PC-3 (cell line): ENCODE data around the gene TEX44. TPM values are rescaled to one million over a fixed set of nuclear protein-coding genes. Genes with fewer than 3 reads are reported as not detected.

ENCODE experiments used
- ATAC-seq: fragments of 200-7000 bp; cut with Tn5 transposase; 2 replicates; pipeline ENCODE4 v1.9.1; 2020; ENCODE audit warnings: mild to moderate bottlenecking, moderate library complexity
- BruUV-seq: library from RNA; stranded (reverse); fragments of 400-500 nt; replicated peaks from 2 replicates; lab custom pipeline; 2021; lab: Mats Ljungman, UMichigan
- CTCF ChIA-PET: fragments of 300-600 bp; sonication (Branson Sonifier 250); formaldehyde crosslinking; loops from one replicate; lab custom pipeline; 2022; ENCODE audit warnings: antibody characterized with exemption; lab: Charles Lee
- POLR2A ChIA-PET: fragments of 300-600 bp; sonication (Branson Sonifier 250); formaldehyde crosslinking; loops from one replicate; lab custom pipeline; 2022; ENCODE audit warnings: antibody characterized with exemption; ENCODE audit not compliant: unreplicated experiment; lab: Charles Lee
- DNase-seq: peaks from one replicate; pipeline ENCODE4 v3.0.0-alpha.2; 2015
- H2AFZ ChIP-seq: fragments of 300-600 bp; sonication (generic); 2 replicates; pipeline ENCODE4 v1.6.0; 2016; ENCODE audit warnings: antibody characterized with exemption, low read length
- H3F3A ChIP-seq: fragments of 300-600 bp; sonication (generic); one replicate; pipeline ENCODE4 v1.6.0; 2017; ENCODE audit warnings: antibody characterized with exemption, low read length, control low read depth, mild to moderate bottlenecking; ENCODE audit not compliant: unreplicated experiment
- H3K27ac ChIP-seq: fragments of 300-600 bp; sonication (generic); 2 replicates; pipeline ENCODE4 v1.5.1; 2016; ENCODE audit warnings: mild to moderate bottlenecking, low read length
- H3K27me3 ChIP-seq: fragments of 300-600 bp; sonication (generic); 2 replicates; pipeline ENCODE4 v1.6.1; 2016; ENCODE audit warnings: low read length, mixed read lengths
- H3K36me3 ChIP-seq: fragments of 300-600 bp; sonication (generic); 2 replicates; pipeline ENCODE4 v1.6.1; 2016; ENCODE audit warnings: low read depth, mixed run types, low read length, mixed read lengths
- H3K4me1 ChIP-seq: fragments of 300-600 bp; sonication (generic); 2 replicates; pipeline ENCODE4 v1.5.1; 2016; ENCODE audit warnings: low read length; ENCODE audit not compliant: insufficient read depth
- H3K4me2 ChIP-seq: fragments of 300-600 bp; sonication (generic); 2 replicates; pipeline ENCODE4 v1.6.0; 2016; ENCODE audit warnings: low read length
- H3K4me3 ChIP-seq: fragments of 300-600 bp; sonication (generic); 2 replicates; pipeline ENCODE4 v1.5.1; 2016; ENCODE audit warnings: mild to moderate bottlenecking, low read length, mixed read lengths
- H3K79me2 ChIP-seq: fragments of 300-600 bp; sonication (generic); 2 replicates; pipeline ENCODE4 v1.6.1; 2017; ENCODE audit warnings: low read length, mixed read lengths
- H3K9ac ChIP-seq: fragments of 300-600 bp; sonication (generic); 2 replicates; pipeline ENCODE4 v1.6.0; 2016; ENCODE audit warnings: mild to moderate bottlenecking, low read length
- H3K9me2 ChIP-seq: fragments of 300-600 bp; sonication (generic); replicated peaks from 2 replicates; pipeline ENCODE4 v1.6.1; 2016; ENCODE audit warnings: mixed run types, low read length, mixed read lengths
- H3K9me3 ChIP-seq: fragments of 300-600 bp; sonication (generic); 2 replicates; pipeline ENCODE4 v1.6.1; 2016; ENCODE audit warnings: low read length, mixed read lengths
- H4K20me1 ChIP-seq: fragments of 300-600 bp; sonication (generic); 2 replicates; pipeline ENCODE4 v1.6.1; 2016; ENCODE audit warnings: low read length, mixed read lengths
- CTCF ChIP-seq: fragments of 300-600 bp; sonication (generic); conservative IDR thresholded peaks from 2 replicates; pipeline ENCODE4 v1.5.1; 2017; ENCODE audit warnings: antibody characterized with exemption, low read depth, mild to moderate bottlenecking, low read length
- EZH2 ChIP-seq: fragments of 300-600 bp; sonication (generic); IDR thresholded peaks from one replicate; pipeline ENCODE4 v1.6.1; 2017; ENCODE audit warnings: antibody characterized with exemption, mild to moderate bottlenecking, low read length; ENCODE audit not compliant: unreplicated experiment
- EZH2phosphoT487 ChIP-seq: fragments of 300-600 bp; sonication (generic); IDR thresholded peaks from 2 replicates; pipeline ENCODE4 v1.6.1; 2018; ENCODE audit warnings: mild to moderate bottlenecking, antibody characterized with exemption, low read length, borderline replicate concordance
- intact Hi-C: fragments of 100-400 bp; cut with micrococcal nuclease; formaldehyde crosslinking; loops from 2 replicates; pipeline ENCODE4 v1.9.0; 2023
- total RNA-seq: library from RNA; depleted of rRNA; stranded (reverse); fragments of >200 nt; gene quantifications from 2 replicates; pipeline ENCODE4 v1.2.3, GENCODE V29; 2014

The TEX44 gene
- total RNA-seq, 1 experiment from 2014 or later = not detected

GRCh38 chr2:231597627-231598026 lies 5.0 kb downstream of the TEX44 start:
- no TSS peak for BruUV-seq
- Histone ChIP-seq H3K27me3 (no peaks in the 10 kb centered on the region), H3K4me3 (no peak overlapping the region), H2AFZ (no peak overlapping the region), H3K4me2 (no peak overlapping the region), H3K9me3 (no peaks in the 10 kb centered on the region), H3K79me2 (no peaks in the 10 kb centered on the region), H3K4me1 (no peaks in the 10 kb centered on the region), H3K36me3 (no peaks in the 10 kb centered on the region), H3K9ac (no peak overlapping the region), H3F3A (no peaks in the 10 kb centered on the region), H3K27ac (no peak overlapping the region), H4K20me1 (no peaks in the 10 kb centered on the region), H3K9me2 (no peaks in the 10 kb centered on the region)
- ATAC-seq (no peak), DNase-seq (no peak)
- POLR2A ChIA-PET = interaction anchor here (0.6 kb wide), 1 partner anchor 95 kb away, joined by 3 read pairs; no protein-coding TSS in a partner anchor
- TF ChIP-seq EZH2 (no peak), CTCF (no peak), EZH2phosphoT487 (no peak)
- CTCF ChIA-PET = no interaction called here
- intact Hi-C loops = no loop called here

GRCh38 chr2:231600619-231601355 lies 8.1 kb downstream of the TEX44 start:
- peaks cover 16% of the 10 kb centered on the region for H3K4me1 ChIP-seq
- H3K36me3 ChIP-seq = no peaks in the 10 kb centered on the region
- TF ChIP-seq EZH2 (no peak), EZH2phosphoT487 (no peak), CTCF (no peak)
- no peak overlapping the region for H3K4me3 ChIP-seq
- H3K9me2 ChIP-seq = no peaks in the 10 kb centered on the region
- intact Hi-C loops = loop anchor here (1.0 to 5.0 kb wide), 2 partner anchors 37 to 83 kb away; no protein-coding TSS in a partner anchor
- DNase-seq = no peak
- H3K79me2 ChIP-seq = no peaks in the 10 kb centered on the region
- H3K9ac ChIP-seq = no peak overlapping the region
- no TSS peak for BruUV-seq
- H2AFZ ChIP-seq = no peak overlapping the region
- no peak for ATAC-seq
- no peaks in the 10 kb centered on the region for H3F3A ChIP-seq
- no peaks in the 10 kb centered on the region for H3K27me3 ChIP-seq
- no peaks in the 10 kb centered on the region for H3K9me3 ChIP-seq
- H4K20me1 ChIP-seq = no peaks in the 10 kb centered on the region
- POLR2A ChIA-PET = no interaction called here
- CTCF ChIA-PET = interaction anchor here (0.6 to 1.2 kb wide), 5 partner anchors 13 to 87 kb away, joined by 3 to 10 read pairs (median 6); no protein-coding TSS in a partner anchor
- no peak overlapping the region for H3K27ac ChIP-seq
- no peak overlapping the region for H3K4me2 ChIP-seq
